ENCODE results near the gene MCTP1. TPM values are rescaled to one million over a fixed set of nuclear protein-coding genes. Genes with fewer than 3 reads are reported as not detected.

MCTP1 gene
- total RNA-seq, 2 experiments from 2014 or later: not detected

- H3K9me3 ChIP-seq (ENCODE audit: low read length): peaks cover 44% of the 10 kb centered on the region
- BruUV-seq (replicated peaks): no TSS peak
- H4K20me1 ChIP-seq (ENCODE audit: insufficient read depth, low read length): no peaks in the 10 kb centered on the region
- no peaks in the 10 kb centered on the region for H3K9me2 ChIP-seq (ENCODE audit: insufficient read depth, low read length)
- no peak overlapping the region for H2AFZ ChIP-seq (ENCODE audit: low read length)
- intact Hi-C loops (cut with micrococcal nuclease; ENCODE audit: unreplicated experiment): no loop called here
- H3K27ac ChIP-seq (ENCODE audit: low read depth, low read length, poor library complexity, severe bottlenecking): no peak overlapping the region
- no peak for DNase-seq (ENCODE audit: low spot score)
- ChIA-PET CTCF (ENCODE audit: unreplicated experiment) (no interaction called here), POLR2A (interaction anchor here (0.7 kb wide), 1 partner anchor 12 kb away, joined by 3 read pairs; no protein-coding TSS in a partner anchor)
- TF ChIP-seq EZH2phosphoT487 (IDR thresholded peaks at IDR 0.05; ENCODE audit: borderline replicate concordance, low read depth, low read length) (no peak), CTCF (conservative IDR thresholded peaks at IDR 0.05; ENCODE audit: low read length) (no peak)
- peaks cover 14% of the 10 kb centered on the region; the same call in 1 of the 2 replicates for H3K79me2 ChIP-seq (ENCODE audit: insufficient read depth, low read depth, low read length)
- no peaks in the 10 kb centered on the region for H3K4me1 ChIP-seq (ENCODE audit: insufficient read depth, low read length, poor library complexity, severe bottlenecking)
- H3K4me3 ChIP-seq (ENCODE audit: low read depth, low read length, poor library complexity, severe bottlenecking): no peak overlapping the region
- peaks cover 84% of the 10 kb centered on the region for H3K36me3 ChIP-seq (ENCODE audit: insufficient read depth, low read length)
- no peak overlapping the region for H3K4me2 ChIP-seq (ENCODE audit: low read length)
Observed at GRCh38 chr5:94658272-94658671, 626.6 kb downstream of the MCTP1 start.

Small RNA genes lying within 50 kb of the gene (small RNA-seq; reads per million reads assigned to genes)
- not detected for gene RF02271

Other genes starting within 250 kb of the MCTP1 start
- gene FAM81B, start 106.3 kb upstream of the MCTP1 start, total RNA-seq (2014; rRNA removed; shearing (Covaris generic)): not detected in 2 replicates
- gene FAM81B, start 106.3 kb upstream of the MCTP1 start, total RNA-seq (2022): not detected in 2 replicates